HG02678 (cell line): ENCODE measurements around the gene SEMA3B.
A peak's percentile ranks its signal among the peaks of the same experiment; 100 is the strongest.
"Not testable (repeated sequence)": the region's sequence is repeated elsewhere in the genome, so short reads cannot be mapped to it uniquely, and the experiment has no call there.

Experiments
- ATAC-seq: cut with Tn5 transposase; IDR thresholded peaks from one replicate; pipeline ENCODE4 v1.9.1; 2021; ENCODE audit warnings: mild to moderate bottlenecking, moderate library complexity; ENCODE audit not compliant: unreplicated experiment

SEMA3B gene

DNA sequence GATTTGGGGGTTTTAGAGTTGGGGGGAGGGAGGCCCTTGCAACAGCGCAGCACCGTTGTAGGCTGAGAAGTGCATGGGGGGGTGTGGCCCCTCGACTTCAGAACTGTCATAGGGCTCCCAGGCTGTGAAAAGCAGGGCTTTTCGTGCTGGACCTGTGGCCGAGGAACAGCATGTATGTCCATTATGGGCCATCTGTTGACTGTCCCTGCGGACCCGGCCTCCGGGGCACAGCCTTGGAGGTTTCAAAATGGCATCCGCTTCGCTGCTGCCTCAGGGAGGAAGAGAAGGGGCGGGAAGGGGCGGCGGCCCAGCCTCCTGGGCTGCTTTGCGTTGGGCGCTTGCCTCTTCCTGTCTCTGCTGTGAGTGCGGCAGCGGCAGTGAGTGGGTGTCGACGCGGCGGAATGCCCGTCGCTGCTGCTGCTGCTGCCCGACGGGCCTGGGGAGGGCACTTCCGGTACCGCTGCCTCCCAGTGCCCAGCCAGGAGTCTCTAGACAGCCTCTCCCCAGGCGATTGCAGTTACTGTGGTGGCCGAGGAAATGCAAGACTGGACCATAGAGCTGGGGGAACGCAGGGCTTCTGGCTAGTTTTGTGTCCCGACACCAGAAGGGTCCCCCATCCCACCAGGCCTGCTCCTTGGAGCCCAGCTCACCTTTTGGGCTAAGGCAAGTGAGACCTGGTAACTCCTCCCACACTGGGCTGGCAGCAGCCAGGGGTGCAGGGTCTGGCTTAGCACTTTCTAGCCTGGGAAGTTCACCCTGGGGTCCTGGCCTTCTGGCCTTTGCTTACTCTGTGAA is 31.0 kb upstream of the SEMA3B start:
- peak; percentile 29 for ATAC-seq

DNA sequence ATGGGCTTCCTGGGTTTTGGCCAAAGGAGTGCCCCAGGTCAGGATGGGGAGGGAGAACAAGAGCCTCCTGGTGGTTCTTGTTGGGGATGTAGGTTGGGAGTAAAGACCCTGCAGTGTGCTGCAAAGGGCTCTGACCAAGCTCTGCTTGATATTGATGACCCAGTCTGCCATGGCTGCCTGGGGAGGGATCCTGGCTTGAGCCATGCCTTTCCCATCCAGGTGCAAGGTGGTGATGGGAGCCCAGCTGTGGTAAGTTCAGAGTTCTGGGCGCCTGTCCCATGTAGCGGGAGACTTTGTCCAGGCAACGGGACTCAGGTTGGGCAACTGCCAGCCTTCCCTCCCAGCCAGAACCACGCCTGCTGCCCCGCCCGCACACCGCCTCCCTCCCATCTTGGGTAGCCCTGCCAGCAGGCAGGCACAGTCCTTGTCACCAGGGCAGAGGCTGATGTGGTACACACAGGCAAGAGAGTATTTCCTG is 30.4 kb upstream of the SEMA3B start:
- no peak for ATAC-seq

DNA sequence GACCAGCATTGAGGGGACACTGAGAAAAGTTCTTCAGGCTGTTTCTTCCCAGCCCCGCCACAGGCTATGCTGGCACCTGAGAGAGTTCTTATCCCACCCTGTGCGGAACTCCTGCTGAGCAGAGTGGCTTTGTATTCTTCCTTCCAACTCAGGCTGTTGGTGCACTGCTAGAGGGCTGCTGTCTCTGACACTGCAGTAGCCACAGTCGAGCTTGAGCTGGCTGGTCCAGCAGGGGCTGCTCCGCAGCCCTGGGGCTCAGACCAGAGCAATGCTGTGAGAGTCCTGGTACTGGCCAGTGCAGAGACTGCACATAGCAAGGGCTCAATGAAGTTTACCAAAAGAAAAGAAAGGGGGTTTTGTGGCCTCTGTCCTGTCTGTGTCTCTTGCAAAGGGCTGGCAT is 29.3 kb upstream of the SEMA3B start:
- ATAC-seq = no peak

DNA sequence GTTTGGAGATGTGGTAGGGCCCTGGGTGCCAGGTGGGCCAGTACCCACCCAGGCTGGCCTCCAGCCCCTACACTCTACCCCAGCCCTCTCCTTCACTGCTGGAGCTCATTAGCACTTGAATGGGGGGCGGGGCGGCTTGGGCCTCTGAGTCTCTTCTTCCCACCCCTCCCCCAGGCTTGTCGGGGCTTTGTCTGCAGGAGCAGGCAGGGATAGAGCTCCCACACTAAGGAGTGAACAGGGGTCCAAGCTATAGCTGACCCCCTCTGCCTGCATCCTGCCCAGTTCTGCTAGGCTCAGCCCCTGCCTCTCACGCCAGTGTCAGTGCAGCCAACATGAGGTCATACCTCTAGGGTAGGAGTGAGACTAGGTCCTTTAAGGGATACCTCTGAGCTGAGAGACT is 27.8 kb upstream of the SEMA3B start:
- no peak for ATAC-seq

DNA sequence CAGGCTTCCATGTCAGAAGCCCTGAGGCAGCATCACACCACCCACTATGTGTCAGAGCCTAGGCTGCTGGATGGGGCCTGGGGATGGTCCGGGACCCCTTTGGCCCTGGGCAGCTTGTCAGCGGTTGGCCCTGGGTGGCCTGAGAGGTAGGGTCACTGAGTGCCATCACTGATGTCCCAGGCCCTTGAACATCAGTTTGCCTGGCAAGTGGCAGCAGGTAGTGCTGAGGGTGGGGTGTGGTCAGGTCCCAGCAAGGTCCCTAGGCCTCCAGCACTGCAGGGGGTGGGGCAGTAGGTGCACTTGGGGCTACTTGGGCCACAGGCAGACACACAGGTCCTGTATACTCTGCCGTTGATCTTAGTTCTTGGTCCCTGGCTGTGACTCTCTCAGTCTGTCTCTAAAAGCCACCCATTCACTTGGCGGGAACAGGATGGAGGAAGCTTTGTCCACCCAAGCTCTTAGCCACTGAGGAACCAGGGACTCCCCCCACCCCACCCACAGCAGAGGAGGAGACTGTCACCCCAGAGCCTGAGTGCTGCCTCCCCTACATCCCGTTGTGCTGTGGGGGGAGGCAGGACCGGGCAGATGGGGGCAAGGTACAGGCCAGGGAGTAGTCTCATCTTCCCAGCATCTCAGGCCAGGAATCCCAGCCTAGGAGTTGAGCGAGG is 27.1 kb upstream of the SEMA3B start:
- ATAC-seq = no peak

DNA sequence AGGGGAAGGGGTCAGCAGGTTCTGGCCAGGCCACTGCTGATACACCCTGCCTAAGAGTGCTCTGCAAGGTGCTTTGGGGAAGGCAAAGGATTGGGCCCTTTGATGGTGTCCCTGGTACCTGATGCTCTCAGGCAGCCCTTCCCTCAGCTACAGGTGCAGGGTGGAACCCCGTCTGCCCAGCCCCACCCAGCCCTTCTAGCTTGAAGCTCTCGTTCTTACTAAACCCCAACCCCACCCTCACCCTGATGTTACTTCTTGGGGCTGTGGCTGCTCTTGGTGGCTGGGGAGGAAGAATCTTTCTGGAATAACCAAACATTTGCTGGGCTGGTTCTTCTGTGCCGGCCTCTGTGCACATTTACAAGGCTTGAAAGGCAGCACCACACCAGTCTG is 26.6 kb upstream of the SEMA3B start:
- ATAC-seq = no peak

DNA sequence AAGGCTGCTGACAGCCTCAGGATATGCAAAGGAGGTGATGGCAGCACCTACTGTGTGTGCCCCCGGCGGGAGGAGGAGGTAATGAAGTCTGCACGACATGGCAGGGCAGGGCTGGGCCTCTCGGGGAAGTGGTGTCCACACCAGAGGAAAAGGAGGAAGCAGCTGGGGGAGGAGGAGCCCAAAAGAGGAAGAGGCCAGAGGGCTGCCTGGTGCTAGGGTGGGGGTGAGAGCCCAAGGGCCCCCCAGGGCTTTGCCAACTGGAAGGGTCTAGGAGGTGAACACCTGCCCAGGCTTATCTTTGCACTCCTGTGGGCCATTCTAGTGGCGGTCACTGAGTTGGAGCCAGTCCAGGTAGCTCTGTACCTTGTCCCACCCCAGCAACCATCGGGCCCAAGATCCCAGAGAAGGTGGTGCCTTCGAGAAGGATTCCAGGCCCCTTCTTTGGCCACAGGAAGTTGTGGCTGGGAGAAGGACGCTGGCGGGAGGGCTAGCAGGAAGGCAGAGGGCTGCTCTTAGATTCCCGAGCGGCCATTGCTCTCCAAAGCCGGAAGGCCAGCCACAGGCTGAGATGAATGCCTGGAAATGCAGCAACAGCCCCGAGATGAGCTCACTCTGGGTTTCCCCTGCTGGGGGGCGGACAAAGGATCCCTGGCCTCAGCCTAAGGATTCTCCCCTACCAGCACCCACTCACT is 25.9 kb upstream of the SEMA3B start:
- no peak for ATAC-seq

DNA sequence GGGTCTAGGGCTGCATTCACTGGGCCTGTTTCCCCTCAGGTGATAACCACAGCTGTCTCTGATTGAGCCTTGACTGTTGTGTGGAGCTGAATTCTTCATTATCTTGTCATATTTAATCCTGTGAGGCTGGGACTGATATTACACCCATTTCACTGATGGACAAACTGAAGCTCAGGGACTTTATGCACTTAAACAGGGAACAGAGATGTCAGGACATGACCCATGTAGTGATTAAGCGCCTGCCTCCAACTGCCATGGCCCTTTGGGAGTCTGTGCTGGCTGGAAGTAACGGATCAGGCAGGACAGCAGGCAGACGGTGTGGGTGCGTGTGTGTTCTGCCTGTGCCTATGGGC is 25.4 kb upstream of the SEMA3B start:
- ATAC-seq = no peak

DNA sequence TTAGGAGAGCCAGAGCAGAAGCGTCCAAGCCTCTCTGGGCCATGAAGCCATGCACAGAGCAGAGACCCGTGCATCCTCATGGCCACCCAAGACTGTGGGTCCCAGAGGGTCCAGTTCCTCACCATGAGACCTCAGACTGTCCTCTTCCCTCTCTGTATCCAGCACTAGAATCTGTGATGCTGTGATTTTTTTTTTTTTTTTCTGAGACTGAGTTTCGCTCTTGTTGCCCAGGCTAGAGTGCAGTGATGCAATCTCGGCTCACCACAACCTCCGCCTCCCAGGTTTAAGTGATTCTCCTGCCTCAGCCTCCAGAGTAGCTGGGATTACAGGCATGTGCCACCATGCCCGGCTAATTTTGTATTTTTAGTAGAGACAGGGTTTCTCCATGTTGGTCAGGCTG is 24.1 kb upstream of the SEMA3B start:
- ATAC-seq = not testable (repeated sequence)

DNA sequence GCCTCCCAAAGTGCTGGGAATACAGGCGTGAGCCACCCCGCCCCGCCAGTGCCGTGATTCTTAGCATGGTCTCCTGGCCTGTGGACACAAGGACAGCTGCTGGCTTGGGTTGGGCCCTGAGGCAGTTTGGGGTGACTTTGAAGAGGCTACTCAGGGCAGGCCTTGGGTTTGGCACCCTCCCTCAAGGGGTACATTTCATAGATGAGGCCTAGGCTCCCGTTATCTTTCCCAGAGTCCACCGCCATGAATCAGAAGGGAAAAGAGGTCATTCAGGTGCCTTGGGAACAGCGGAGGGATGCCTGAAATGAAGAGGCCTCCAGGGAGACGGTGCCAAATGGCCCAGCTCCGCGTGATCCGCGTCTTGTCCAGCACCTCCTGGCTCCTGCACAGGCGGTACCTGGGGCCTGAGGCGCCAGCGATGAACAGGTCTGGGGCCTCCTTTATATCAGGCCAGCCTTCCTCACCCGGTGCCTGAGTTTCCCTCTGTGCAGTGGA is 23.6 kb upstream of the SEMA3B start:
- ATAC-seq = no peak

DNA sequence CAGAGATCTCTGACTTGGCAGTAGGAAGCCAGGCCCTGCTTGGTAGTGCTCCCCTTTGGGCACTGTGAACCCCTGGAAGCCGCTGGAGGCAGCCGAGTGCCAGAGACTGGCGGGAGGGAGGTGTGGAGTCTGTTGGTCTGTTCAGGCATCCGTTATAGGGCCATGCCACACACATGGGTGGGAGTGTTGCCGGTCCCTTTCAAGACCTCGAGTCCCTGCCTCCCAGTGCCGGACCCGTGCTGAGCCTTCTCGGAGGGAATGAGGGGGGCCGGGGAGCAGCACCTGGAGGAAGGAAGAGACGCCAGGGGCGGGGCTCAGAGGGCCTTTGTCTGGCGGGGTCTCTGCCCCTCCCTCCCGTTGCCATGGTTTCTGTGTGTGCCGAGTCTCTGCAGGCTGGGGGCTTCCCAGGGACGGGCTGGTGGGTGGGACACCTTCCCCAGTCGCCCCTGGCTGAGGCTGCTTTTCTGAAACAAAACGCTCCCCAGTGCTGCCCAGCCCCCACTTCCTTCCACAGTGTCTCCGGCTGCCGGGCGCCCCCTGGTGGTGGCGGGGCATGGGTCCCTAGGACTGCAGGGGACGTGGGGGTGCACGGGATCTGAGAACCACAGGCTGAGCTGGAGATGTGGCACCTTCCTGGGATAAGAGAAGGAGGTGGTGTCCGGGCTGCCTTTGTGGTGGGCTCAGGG is 23.0 kb upstream of the SEMA3B start:
- ATAC-seq = peak; percentile 71

DNA sequence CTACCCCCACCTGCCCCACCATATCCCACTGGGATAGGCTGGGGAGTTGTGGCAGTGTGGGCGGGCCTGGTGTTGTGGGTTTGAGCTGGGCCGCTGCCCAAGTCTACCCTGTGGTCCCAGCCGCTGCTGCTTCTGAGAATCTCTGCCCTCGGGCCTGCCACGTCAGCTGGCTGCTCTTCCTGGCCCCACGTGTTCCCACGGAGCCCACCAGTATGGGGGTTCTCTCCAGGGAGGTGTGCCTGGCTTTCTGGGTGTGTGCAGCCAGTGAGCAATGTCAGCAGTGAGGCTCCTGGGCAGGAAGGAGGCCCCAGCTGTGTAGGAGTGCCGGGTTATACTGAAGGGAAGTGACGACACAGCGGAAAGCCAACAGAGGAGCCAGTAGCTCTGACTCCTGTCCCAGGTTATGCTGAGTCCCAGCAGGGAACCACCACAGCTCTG is 22.4 kb upstream of the SEMA3B start:
- peak; percentile 62 for ATAC-seq

DNA sequence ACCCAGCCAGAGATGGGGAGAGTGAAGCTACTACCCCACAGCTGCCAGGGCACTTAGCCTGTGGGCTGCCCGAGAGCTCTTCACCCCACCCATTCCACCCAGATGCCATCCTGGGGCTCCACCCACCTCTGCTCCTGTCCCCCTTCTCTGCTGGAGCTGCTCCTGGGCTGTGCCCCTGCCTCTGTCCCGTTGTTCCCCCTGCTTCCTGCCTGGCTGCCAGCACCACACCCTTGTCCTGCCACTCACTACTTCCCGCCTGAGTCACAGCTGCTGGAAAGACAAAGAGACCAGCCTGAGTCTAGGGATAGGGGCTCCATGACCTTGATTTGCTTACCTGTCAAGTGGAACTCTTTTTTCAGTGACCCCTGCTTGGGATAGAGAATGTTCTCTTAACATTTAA is 20.6 kb upstream of the SEMA3B start:
- ATAC-seq = no peak

DNA sequence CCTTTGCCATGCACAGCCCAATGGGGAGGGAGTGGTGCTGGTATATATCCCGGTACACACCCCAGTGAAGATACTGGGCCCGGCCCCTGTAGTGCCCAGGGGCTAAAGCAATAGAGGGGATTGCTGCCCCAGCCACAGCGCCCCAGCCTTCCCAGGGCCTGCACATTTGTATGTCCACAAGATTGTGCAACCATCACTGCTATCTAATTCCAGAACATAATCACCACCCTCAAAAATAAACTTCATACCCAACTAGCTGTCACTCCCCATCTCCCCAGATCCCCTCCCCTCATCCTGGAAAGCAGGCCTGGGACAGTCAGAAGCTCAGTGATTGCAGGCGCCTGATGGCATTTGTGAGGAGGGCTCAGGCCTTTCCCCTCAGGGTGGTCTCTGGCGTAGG is 19.5 kb upstream of the SEMA3B start:
- no peak for ATAC-seq

DNA sequence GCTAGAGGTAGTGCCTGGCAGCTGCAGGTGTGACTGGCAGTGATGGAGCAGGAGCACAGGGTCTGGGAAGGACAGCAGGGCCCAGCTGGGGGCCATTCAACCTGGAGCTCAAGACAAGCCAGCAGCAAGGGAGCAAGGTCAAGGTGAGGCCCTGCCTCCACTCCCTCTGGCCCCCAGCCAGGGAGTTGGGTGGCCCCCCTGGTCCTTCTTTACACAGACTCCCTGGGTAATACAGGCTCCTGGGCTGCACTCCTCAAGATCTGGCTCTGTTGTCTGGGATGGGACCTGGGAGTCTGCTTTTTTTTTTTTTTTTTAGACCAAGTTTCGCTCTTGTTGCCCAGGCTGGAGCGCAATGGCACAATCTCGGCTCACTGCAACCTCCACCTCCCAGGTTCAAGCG is 18.4 kb upstream of the SEMA3B start:
- ATAC-seq = no peak

DNA sequence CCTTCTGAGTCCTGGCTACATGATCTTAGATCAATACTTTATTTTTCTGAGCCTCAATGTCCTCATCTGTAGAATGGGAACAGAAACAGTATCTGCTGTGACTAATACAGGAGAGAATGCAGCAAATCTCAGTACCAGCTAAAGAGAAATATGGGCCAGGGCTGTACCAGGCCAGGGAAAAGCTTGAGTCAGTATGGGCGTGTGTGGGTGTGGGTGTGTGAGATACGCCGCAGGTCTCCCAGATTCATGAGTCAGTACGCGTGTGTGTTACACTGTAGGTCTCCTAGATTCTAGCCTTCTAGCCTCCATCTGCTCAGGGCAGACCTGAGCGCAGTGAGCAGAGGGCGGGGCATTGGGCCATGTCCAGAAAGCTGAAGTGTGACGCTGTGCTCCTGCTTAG is 17.7 kb upstream of the SEMA3B start:
- no peak for ATAC-seq

DNA sequence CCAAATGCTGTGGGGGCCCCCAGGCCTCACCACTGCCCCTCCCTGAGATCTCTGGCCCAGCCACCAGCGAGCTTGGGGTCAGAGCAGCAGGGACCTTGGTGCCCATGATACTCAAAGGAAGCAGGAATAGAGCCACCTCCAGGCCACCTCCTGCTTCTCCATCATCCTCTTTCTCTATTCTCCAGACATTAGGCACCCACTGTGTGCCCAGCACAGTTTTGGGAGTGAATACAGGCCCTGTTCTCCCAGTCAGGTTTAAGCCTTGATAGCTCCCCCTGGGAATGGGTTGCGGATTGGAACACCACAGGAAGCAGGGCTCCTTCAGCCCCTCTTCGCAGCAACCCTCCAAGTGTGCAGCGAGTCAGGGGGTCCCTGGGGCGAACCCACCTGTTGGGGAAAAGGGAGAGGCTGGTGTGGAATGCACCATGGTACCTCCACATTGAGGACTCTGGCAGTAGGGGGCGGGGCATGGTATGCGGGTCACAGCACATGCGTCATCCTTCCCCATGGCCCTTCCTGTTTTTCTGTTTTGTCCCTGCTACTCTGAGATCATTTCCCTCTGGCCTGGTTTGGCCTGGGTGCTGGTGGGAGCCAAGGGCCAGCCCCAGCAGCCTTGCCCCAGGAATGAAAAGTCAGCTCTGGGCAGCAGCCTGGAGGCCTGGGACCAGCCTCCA is 14.2 kb upstream of the SEMA3B start:
- ATAC-seq = no peak

DNA sequence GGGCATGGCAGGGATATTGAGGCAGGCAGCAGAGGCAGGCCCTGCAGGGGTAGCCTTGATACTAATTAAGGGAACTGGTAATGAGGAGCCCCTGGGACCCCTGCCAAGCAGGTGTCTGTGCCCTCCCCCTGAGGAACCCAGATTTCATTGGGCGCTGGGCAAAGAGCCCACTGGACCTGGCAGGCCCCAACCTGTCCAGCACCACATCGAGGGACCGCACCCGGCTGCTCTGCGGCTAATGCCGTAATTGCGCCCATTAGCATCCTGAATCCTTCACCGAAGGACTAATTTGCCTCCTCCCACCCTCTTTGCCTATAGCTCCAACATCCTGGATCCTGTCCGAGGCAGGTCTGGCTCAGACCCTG is 13.7 kb upstream of the SEMA3B start:
- ATAC-seq = no peak

DNA sequence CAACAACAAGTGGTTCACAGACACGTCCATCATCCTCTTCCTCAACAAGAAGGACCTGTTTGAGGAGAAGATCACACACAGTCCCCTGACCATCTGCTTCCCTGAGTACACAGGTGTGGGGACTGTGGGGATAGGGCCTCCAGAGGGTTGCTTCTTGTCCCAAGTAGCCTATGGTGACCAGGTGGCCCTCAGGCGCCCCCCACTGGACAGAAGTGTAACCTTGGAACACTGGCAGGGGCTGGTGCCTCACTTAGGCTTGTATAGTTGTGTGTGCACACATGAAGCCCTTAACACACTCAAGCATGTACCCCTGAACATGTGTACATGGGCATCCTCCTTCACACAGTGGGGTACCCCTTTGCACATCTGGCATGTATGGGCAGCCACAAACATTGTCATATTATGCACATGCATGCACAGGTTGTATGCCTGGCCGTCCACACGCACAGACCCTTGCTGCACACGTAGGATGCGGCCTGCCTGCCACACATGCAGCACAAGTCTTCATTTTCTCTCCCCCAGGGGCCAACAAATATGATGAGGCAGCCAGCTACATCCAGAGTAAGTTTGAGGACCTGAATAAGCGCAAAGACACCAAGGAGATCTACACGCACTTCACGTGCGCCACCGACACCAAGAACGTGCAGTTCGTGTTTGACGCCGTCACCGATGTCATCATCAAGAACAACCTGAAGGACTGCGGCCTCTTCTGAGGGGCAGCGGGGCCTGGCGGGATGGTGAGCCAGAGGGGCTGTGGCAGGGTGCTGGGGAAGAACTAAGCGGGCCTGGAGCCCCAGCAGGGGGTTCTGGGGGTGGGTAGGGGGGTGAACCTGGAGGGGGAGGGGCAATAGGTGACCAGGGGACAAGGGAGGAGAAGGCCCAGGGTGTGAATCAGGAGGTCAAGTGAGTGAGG is 11.7 kb upstream of the SEMA3B start:
- no peak for ATAC-seq
